ENCODE data around the gene BEND6. TPM values are rescaled to one million over a fixed set of nuclear protein-coding genes. Genes with fewer than 3 reads are reported as not detected.

BEND6 gene
- total RNA-seq, 4 donors from 2014 or later: 0.55 to 0.79 TPM; not detected in 2

GRCh38 chr6:56933650-56934049, 21.3 kb upstream of the BEND6 start:
- Histone ChIP-seq H3K27ac (no peak overlapping the region), H3K36me3 (no peaks in the 10 kb centered on the region), H3K27me3 (no peaks in the 10 kb centered on the region), H3K9me3 (no peaks in the 10 kb centered on the region), H3K4me3 (no peak overlapping the region), H3K4me1 (no peaks in the 10 kb centered on the region)
- DNase-seq: no peak
- intact Hi-C loops (cut with DNase I; ENCODE audit: low total_unique reads): no loop called here
- in situ Hi-C loops (cut with MboI; ENCODE audit: low pct_ligation_motif_present in 1 of 4, low pct_unique_long_range_greater_than_20kb in 1 of 4, low sequenced_read_pairs in 3 of 4): no loop called here
- TF ChIP-seq CTCF (IDR thresholded peaks at IDR 0.05): no peak
- no peak for TF ChIP-seq POLR2AphosphoS5 (IDR thresholded peaks at IDR 0.05)
- no peak for TF ChIP-seq POLR2A (IDR thresholded peaks at IDR 0.05)
- TF ChIP-seq EP300 (IDR thresholded peaks at IDR 0.05; ENCODE audit: low read depth): no peak
- WGBS, 2 donors (ENCODE audit: low coverage in 1 of 2): 0 to 32% methylated on average over 1 of the region's 1 CpG

GRCh38 chr6:56934876-56935275, 20.0 kb upstream of the BEND6 start:
- no peaks in the 10 kb centered on the region for H3K4me1 ChIP-seq
- H3K27me3 ChIP-seq: no peaks in the 10 kb centered on the region
- DNase-seq: no peak
- TF ChIP-seq CTCF (IDR thresholded peaks at IDR 0.05) (no peak), EP300 (IDR thresholded peaks at IDR 0.05; ENCODE audit: low read depth) (no peak), POLR2A (IDR thresholded peaks at IDR 0.05) (no peak), POLR2AphosphoS5 (IDR thresholded peaks at IDR 0.05) (no peak)
- intact Hi-C loops (cut with DNase I; ENCODE audit: low total_unique reads) (no loop called here), in situ Hi-C loops (cut with MboI; ENCODE audit: low pct_ligation_motif_present in 1 of 4, low pct_unique_long_range_greater_than_20kb in 1 of 4, low sequenced_read_pairs in 3 of 4) (no loop called here)
- no peak overlapping the region for H3K4me3 ChIP-seq
- no peaks in the 10 kb centered on the region for H3K36me3 ChIP-seq
- no peaks in the 10 kb centered on the region for H3K9me3 ChIP-seq
- H3K27ac ChIP-seq: no peak overlapping the region
- 87 to 93% methylated on average over 4 of the region's 4 CpGs for WGBS, 2 donors (ENCODE audit: low coverage in 1 of 2)

DNA sequence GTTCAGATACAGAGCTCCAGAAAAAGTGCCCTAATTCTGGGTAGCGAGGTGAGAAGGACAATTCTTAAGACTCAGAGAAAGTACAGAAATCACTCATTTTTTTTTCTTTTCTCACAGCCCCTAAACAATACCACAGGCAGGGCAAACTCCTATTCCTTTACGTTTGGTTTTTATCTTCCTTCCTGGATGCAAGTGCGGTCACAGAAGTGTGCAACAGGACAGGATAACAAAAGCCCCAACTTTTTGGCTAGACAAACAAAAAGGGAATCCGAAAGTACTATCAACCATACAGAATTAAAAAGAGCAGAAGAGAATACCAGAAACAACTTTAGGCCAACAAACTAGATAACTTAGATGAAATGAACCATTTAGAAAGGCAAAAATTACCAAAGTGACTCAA, 18.4 kb upstream of the BEND6 start:
- intact Hi-C loops (cut with DNase I; ENCODE audit: low total_unique reads) (no loop called here), in situ Hi-C loops (cut with MboI; ENCODE audit: low pct_ligation_motif_present in 1 of 4, low pct_unique_long_range_greater_than_20kb in 1 of 4, low sequenced_read_pairs in 3 of 4) (no loop called here)
- no peaks in the 10 kb centered on the region for H3K36me3 ChIP-seq
- no peaks in the 10 kb centered on the region for H3K4me1 ChIP-seq
- TF ChIP-seq EP300 (IDR thresholded peaks at IDR 0.05; ENCODE audit: low read depth) (no peak), POLR2A (IDR thresholded peaks at IDR 0.05) (no peak), POLR2AphosphoS5 (IDR thresholded peaks at IDR 0.05) (no peak), CTCF (IDR thresholded peaks at IDR 0.05) (no peak)
- no peak overlapping the region for H3K4me3 ChIP-seq
- DNase-seq: no peak
- H3K9me3 ChIP-seq: peaks cover 2 to 10% of the 10 kb centered on the region in 2 donors
- no peak overlapping the region for H3K27ac ChIP-seq
- 61 to 69% methylated on average over 4 of the region's 4 CpGs for WGBS, 2 donors (ENCODE audit: low coverage in 1 of 2)
- no peaks in the 10 kb centered on the region for H3K27me3 ChIP-seq

GRCh38 chr6:56938649-56939191, 16.2 kb upstream of the BEND6 start:
- Histone ChIP-seq H3K4me1 (no peaks in the 10 kb centered on the region), H3K27me3 (no peaks in the 10 kb centered on the region), H3K36me3 (no peaks in the 10 kb centered on the region), H3K27ac (no peak overlapping the region), H3K4me3 (no peak overlapping the region), H3K9me3 (peaks cover 2 to 10% of the 10 kb centered on the region in 2 donors)
- 42% methylated on average over 1 of the region's 1 CpG; no CpG with 5 or more reads in 1 of the 2 donors for WGBS, 2 donors (ENCODE audit: low coverage in 1 of 2)
- in situ Hi-C loops (cut with MboI; ENCODE audit: low pct_ligation_motif_present in 1 of 4, low pct_unique_long_range_greater_than_20kb in 1 of 4, low sequenced_read_pairs in 3 of 4) (no loop called here), intact Hi-C loops (cut with DNase I; ENCODE audit: low total_unique reads) (no loop called here)
- no peak for TF ChIP-seq EP300 (IDR thresholded peaks at IDR 0.05; ENCODE audit: low read depth)
- no peak for TF ChIP-seq POLR2A (IDR thresholded peaks at IDR 0.05)
- TF ChIP-seq CTCF (IDR thresholded peaks at IDR 0.05): no peak
- TF ChIP-seq POLR2AphosphoS5 (IDR thresholded peaks at IDR 0.05): no peak
- DNase-seq: no peak
